HG03571 (cell line): ENCODE measurements around the gene STRA8.

Experiments used
- ATAC-seq: cut with Tn5 transposase; IDR thresholded peaks from one replicate; pipeline ENCODE4 v1.9.1; 2021; ENCODE audit not compliant: unreplicated experiment

The STRA8 gene

GRCh38 chr7:135235841-135236240 lies 2.2 kb downstream of the STRA8 start:
- ATAC-seq: no peak

GRCh38 chr7:135236727-135237126 lies 3.1 kb downstream of the STRA8 start:
- ATAC-seq: peak; percentile 95

DNA sequence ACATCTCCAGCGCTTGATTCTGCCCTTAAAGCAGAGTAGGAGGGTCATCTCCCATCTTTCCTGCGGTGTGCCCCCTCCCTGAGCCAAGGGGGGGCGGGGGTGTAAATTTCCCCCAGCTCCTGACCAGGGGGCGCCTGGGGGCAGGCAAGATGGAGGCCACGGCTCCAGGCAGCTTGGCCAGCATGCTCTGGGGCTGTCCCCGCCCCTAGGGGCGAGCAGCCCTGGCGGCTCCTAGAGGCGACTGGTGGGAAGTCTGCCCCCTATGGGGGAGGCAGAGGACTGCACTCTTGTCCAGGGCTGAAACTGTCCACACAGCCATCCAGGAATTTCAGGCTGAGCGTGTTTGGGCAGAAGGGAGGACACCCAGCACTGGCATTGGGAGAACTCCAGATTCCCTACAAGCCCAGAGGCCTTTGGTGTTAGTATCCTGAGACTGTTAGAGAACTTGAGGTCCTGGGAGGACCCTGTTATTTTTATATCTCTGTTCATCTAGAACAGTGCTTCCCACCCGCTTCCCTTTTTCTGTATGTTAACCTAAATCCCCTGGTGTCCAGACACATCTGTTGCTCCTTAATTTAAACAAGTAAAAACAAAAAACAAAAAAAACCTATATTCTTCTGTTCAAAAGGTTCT lies 4.6 kb downstream of the STRA8 start:
- ATAC-seq: no peak

DNA sequence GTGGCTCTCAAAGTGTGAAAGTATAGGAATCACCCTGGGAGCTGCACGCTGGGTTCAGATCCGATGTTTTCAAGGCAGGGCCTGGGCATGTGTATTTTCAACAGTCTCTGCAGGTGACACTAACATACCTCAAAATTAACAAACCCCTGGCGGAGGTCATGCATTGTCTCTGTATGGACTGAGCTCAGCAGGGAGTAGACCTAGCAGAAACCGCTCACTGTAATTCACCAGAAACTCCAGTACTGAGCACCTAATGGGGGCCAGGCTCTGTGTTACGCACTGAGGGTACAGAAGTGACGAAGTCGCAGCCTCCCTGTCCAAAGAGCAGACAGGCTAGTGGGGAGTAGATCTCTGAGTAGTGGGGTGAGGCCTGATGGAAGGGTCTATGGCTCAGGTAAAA lies 5.6 kb downstream of the STRA8 start:
- no peak for ATAC-seq

GRCh38 chr7:135240441-135240840 lies 6.8 kb downstream of the STRA8 start:
- ATAC-seq: no peak

GRCh38 chr7:135242096-135242684 lies 8.6 kb downstream of the STRA8 start:
- no peak for ATAC-seq

DNA sequence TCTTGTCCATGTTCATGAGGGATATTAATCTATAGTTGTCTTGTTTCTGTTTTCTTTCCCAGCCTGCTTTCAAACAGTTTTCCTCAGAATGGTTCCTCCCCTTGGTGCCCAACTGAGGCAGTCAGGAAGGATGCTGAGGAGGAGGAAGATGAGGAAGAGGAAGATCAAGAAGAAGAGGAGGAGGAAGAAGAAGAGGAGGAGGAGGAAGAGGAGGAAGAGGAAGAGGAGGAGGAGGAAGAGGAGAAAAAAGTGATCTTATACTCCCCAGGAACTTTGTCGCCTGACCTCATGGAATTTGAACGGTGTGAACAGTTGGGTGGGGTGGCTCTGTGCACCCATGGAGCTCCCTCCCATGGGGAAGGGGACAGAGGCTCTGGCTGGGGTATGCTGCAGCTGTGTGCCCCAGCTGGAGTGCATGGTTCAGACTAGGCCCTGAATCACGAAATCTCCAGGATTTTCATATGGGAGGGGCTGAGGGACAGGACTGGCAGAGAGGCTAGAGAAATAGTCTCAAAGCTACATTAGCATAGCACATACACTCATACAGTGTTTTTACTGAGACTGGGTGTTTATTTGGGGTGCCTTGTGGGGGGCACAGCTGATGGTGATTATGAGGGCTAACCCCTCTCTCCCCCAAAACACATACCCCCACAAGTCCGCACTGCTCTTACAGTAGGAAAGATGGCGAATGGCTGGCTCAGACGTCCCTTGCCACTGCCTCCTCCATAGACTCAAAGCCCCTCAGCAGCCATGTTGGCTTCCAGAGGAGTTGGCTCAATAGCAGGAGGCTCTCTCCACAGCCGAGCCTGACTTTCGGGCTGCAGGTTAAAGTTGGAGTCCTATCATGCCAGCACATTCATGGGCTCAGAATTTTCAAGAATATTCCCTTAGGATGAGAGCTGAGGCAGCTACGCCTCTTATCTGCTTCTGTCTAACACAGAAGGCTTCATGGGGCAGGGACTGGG lies 11.9 kb downstream of the STRA8 start:
- no peak for ATAC-seq

- ATAC-seq: no peak
Measured at GRCh38 chr7:135246191-135246825, 12.7 kb downstream of the STRA8 start.

DNA sequence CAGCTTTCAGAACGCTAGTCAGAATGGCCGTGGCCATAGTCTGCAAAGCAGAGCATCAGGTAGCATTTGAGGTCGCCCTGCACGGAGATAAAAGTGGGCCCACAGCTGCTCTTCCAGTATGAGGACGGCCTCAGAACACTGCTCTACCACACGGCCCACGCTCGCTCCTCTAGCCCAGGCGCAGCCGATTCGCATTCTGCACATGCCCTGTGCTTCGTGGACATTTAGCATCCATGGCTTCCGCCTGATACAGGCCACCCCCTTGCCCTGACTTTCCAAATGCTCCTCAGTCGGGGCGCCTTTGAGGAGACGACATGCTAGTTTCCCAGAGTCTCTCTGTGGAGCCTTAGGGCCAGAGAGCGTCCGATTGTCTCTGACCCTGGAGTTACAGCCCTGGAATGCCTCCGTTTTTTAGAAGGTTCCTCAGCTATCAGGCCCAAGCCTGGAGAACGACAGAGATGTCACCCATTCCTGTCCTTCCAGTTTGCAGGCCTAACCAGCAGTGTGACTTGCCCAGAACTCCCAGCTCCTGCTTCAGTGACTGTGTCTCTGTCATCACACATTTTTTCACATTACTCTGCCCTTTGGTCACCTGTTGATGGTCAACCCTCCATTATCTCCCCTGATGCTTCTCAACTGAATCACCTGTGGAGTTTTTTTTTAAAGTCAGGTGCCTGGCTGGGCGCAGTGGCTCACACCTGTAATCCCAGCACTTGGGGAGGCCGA lies 14.3 kb downstream of the STRA8 start:
- no peak for ATAC-seq

DNA sequence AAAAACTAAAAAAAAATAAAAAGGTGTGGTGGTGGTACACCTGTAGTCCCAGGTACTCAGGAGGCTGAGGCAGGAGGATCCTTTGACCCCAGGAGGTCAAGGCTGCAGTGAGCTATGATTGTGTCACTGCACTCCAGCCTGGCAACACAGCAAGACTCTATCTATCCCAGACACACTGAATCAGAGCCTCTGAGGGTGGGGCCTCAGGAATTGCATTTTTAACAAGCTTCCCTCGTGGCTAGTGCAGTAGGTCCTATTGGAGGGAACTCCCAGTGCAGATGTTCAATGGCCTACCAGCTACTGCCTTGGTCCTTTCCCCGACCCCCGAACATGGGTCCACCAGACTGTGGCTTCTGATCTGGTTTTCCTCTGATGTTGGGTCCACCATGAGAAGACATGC lies 14.9 kb downstream of the STRA8 start:
- ATAC-seq: no peak

DNA sequence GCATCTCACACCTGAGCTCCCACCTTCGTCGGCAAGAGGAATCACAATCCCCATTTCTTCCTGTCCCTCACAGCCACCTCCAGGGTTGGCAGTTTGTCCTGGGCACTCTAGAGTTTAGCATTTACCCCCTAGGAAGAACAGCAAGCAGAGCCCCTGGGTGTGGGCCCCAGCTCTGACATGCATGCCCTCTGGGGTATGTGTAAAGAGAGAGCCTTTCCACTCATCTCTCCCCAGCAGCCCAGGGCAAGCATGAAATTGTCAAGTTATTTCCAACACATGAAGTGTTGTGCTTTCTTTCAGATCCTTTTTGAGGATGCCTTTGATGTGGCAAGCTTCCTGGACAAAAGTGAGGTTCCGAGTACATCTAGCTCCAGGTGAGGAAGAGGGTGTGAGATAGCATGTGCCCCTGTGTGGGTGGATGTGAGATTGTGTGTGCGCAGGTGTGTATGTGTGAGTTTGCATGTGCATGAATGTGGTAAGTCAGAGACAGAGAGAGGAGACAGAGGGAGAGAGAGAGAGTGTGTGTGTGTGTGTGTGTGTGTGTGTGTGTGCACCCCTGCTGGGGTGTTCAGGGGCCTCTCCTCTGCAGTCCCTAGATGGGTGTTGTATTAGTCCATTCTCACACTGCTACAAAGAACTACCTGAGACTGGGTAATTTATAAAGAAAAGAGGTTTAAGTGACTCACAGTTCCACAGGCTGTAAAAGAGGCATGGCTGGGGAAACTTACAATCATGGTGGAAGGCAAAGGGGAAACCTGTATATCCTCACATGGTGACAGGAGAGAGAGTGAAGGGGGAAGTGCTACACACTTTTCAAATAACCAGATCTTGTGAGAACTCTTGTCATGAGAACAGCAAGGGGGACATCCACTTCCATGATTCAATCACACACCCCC lies 18.1 kb downstream of the STRA8 start:
- no peak for ATAC-seq

- no peak for ATAC-seq
Measured at GRCh38 chr7:135253851-135254771, 20.5 kb downstream of the STRA8 start.

- no peak for ATAC-seq
Measured at GRCh38 chr7:135257790-135258189, 24.2 kb downstream of the STRA8 start.

DNA sequence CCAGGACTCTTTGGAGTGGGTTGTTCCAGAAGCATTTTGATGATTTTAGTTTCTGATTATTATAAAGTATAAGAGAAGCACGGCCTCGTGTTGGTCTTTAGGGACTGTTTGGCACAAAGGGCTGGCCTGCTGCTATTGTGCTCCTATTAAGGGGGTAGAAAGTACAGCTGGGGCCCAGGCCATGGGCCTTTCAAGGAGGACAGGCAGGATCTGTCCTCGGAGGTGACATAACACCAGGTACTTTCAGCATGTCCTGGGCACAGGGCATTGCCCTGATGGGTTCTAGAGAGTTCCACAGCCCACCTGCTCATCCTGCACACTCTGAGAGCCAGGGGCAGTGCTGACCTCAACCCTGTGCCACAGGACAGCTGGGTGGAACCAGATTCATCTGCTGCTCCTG lies 24.9 kb downstream of the STRA8 start:
- ATAC-seq: no peak

DNA sequence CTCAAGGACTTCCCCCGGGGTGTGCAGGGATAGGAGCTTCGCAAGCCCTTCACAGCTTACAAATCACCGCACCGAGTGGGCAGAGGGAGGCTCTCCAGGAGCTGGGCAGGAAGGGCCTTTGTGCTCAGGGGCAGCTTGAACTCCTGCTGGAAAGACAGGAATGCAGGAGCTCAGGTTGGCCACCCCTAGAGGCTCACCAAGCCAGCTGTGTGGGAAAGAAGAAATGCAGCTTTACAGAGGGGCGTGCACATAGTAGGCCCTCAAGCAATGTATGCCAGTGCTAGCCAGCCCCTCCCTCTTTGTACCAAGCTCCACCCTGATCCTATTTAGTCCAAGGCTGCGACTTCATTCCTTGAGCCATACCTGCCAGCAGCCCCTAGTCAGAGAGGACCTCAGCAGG lies 26.1 kb downstream of the STRA8 start:
- no peak for ATAC-seq

GRCh38 chr7:135260470-135260869 lies 26.8 kb downstream of the STRA8 start:
- no peak for ATAC-seq

DNA sequence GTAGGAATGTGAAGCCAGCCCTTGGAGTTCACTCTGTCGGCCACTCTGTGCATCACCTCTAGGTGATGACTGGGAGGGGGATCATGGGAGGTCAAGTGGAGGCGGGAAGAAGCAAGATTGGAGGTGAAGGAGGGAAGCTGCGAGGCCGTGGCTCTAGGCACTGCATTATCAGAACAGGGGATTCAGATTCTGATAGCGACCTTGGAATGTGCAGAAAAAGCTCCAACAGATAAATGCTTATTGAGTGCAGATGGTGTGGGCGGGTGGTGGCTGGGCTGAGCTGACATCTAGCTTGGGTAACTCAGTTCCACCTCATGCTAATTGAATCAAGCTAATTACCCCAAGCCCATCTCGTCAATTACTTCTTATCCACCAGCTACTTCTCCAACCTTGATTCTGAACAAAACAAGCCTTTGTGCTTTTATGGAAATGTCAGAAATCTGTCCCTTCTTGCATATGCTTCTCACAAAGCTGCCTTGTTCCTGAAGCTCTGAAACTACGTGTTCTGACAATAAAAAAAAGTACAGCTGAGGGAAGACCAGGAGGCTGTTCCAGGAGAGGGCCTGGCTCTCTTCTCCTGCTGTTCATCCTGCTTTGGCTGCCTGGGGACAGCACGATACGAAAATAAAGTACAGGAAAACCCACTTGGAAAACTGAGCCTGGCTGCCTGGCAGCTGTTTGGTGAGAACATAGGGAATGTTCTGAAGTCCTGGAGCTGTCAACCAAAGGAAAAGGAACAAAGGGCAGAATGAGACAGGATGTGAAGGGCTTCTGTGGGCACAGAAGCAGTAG lies 27.5 kb downstream of the STRA8 start:
- ATAC-seq: no peak
